ENCODE data around the gene PRKCA.
A peak's percentile ranks its signal among the peaks of the same experiment; 100 is the strongest.
"Not testable (repeated sequence)": the region's sequence is repeated elsewhere in the genome, so short reads cannot be mapped to it uniquely, and the experiment has no call there.

The PRKCA gene

DNA sequence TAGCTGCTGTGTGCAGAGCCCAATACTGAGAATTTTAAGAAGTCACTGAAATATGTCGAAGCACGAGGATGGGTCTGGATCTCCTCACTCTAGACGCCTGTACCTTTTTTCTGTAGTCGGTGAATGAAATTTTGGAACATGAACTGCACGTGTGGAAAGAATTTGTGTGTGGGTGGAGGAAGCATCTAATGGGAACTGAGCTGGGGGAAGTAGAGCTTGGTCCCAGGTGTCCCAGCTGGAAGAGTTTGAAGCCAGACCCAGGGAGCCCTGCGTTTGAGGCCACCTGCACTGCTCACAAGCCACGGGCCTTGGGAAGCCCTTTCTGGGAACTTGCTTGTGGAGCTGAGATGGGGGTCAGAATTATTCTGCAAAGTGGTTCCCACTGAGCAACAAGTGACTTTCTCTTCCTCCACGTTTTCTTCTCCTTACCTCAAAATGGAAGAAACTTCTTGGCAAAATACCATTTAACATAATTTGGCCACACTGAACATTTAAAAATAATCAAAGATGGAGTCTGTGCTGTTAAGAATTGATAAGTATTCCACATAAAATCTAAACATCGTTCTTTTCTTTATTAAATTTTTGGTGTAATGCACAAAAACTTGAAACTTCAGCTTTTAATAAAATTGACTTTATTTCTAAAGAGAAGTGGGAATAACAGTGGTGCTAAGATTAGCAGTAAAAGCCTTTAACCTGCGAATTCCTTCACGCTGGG lies 163.8 kb downstream of the PRKCA start:
- DNase-seq (ENCODE audit: low spot score): no peak

DNA sequence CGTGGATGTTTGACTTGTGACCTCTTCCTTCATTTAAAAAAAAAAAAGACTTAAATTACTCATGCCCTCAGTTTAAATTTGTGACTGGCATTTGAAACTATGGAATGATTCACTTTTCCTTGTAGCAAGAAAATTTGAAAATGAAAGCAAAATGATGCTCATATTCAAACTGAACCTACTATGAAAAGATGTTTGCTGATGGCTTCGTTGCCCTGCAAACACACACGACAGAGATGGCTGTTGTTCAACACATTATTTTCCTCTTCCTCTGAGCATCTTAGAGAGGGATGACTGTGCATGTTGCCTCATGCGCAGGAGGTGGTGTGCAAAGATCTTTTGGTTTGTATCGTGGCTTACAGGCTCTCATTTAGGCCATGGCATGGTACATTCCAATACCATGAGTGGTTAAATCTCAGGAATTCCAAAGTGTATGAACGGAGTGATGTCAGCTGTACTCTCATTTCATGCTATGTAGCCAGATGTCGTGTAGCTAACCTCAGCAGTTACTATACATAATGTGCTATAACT lies 164.5 kb downstream of the PRKCA start:
- no peak for DNase-seq (ENCODE audit: low spot score)

DNA sequence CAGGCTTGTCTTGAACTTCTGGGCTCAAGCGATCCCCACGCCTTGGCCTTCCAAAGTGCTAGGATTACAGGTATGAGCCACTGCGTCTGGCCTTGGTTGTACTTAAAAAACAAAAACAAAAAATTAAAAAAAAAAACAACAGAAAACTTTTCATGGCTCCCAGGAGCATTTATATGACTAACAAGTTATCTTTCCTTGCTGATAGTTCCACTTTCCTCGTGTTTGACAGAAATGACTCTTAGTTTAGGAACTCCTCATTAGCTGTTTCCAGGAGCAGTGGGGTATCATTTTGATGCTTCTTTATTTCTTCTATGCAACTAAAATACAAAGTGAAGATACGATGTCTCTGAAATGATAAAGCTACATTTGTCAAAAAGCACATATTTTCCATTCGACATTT lies 165.4 kb downstream of the PRKCA start:
- DNase-seq (ENCODE audit: low spot score): no peak

DNA sequence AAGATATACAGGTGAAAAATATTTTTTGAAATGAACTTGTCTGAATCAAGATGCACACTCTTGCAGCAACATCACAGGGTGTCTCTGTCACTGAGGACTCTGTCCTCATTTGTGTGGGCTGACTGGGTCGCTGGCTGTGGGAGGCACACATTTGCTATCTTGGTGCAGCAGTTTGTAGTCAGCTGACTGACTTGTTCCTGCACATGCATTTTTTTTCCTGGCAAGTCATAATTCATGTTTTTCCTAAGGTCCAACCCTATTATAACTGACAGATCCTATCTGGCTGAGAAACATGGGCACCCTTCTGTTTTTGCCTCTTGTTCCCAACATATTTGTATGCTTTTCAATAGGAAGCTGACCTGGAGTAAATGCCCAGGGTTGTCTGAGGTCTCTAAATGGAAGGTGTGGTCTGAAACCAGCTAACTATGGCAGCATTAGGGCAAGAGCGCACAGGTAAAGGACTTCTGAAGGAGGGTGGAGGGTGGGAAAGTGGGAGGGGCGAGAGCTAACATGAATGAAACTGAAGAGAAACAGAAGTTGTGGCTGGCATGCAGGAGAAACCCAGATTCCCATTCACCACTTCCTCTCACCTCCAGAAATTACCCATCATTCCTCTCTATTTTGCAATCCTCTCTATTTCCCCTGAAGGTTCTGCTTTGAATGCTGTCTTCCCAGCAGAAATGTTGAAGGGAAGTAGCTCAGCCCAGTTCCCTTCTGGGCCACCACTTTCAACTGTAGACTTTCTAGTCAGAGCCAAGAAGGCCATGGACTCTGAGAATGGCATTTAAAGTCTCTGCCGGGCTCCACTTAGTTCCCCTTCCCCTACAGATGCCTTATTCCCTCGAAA lies 166.1 kb downstream of the PRKCA start:
- DNase-seq (ENCODE audit: low spot score): peak; percentile 19

DNA sequence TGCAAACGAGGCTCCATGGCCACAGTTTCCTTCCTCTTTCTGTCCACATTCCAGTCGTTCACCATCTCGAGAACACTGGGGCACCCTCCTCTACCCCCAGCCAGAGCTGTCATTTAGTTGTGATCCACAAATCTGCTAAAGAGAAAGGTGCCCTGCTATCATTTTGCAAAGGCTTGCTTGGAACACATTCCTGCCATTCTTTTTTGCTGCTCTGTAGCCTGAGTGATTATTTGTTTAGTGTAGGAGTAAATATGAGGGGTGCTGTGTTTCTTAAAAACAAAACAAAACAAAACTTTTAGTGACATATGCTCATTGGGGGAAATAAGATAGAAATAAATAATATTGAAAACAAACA lies 166.7 kb downstream of the PRKCA start:
- no peak for DNase-seq (ENCODE audit: low spot score)

DNA sequence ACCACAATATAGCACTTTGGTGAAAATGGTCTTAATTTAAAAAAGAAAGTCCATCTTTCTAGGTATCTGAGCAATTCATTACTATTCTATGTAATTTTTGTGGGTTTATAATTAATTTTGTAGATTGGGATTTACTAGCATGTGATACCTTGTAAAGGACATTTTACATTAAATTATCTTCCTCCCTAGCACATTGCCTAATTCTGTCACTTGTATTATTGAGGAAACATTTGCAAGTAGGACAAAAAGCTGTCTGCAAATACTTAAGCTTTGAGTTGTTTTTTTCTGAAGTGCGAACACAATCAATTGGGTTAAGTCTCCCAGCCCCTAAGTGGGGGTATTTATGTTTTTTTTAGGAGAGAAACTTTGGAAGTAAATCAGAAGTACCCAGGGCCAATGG lies 167.0 kb downstream of the PRKCA start:
- DNase-seq (ENCODE audit: low spot score): no peak

DNA sequence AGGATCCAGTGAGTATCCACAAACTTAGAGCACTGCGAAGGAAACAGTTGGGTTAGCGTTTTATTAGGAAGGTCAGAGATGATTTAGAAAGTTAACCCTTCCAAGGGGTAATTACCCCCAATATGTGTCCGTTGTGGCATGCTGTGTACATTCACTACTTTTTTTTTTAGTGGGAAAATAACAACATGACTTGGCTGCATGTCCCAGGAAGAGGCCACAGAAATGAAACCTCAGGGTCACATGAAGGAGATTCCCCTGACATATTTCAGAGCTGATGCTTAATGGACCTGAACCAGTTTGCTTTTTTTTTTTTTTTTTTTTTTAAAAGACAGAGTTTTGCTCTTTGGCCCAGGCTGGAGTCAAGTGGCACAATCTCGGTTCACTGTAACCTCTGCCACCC lies 167.5 kb downstream of the PRKCA start:
- DNase-seq (ENCODE audit: low spot score): peak; percentile 14

DNA sequence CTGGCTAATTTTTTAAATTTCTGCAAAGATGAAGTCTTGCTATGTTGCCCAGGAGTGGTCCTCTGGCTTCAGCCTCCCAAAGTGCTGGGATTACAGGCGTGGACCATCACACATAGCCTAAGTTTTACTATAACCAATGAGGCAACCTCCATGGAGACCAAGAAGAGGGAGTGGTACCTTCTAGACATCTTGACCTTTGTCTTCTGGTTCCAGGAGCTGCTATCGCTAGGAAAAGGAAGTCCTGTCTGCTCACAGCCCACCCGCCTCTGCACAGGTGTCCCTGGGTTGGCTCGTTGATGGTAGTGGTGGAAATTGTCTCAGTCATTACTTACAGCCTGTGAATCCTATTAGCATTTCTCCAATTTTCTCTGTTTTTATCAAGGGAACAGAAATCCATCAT lies 169.7 kb downstream of the PRKCA start:
- DNase-seq (ENCODE audit: low spot score): no peak

DNA sequence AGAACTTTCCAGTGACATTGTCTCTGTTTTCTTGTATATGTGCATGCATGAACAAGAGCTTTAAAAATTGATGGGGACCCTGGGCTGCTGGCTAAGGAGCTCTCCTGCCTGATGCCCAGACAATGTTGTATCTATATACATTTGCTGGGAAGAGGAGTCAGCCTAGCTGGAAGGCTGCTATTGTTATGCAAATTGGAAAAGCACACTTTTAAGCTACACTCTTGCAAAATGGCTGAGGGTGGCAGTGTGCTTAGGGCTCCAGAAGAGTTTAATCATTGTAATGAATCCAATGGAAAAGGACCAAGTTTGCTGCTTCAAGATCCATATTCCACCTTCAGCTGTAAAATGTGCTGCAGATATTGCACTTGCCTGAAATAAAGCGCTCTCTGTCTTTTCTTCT lies 171.8 kb downstream of the PRKCA start:
- DNase-seq (ENCODE audit: low spot score): no peak

DNA sequence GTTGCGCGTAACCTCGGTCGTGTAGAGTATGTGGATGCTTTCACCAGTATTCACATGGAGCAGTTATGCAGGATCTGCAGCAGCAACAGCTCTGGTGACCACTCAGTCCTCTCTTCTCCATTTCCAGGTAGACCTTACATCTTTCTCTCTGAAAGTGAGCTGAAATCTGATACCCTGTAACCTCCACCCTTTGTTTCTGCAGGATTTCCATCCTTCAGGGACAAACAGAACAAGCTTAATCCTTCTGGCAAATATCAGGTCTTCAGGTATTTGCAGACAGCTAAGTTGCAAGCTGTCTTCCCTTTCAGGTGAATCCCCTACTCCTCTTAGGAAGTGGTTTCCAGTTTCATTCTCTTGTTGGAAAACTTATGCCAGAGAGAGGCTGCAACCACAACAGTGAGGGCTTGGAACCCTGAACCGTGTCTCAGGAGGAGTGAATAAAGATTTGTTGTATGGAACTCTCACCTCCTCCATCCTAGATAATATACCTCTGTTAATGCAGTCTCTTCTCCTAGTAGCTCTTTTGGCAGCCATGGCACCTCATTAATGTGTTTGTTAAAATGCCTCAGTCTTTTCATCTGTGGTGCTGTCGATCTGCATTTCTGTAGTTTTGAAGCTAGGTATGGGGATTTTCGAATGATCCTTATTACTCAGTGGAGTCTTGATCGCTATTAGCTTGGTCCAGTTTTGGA lies 172.5 kb downstream of the PRKCA start:
- no peak for DNase-seq (ENCODE audit: low spot score)

DNA sequence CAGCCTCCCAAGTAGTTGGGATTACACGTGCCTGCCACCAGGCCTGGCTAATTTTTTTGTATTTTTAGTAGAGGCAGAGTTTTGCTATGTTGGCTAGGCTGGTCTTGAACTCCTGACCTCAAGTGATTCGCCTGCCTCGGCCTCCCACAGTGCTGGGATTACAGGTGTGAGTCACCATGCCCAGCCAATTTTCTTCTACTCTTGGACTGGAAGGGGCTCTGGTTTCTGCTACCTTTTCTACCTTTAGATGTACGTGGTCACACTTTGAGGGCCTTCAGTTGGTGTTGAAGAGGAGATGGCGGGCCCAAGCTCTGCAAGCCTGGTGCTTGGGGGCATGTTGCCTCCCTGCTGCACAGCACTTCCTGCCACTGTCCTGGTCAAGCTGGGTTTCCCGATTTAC lies 173.6 kb downstream of the PRKCA start:
- no peak for DNase-seq (ENCODE audit: low spot score)

DNA sequence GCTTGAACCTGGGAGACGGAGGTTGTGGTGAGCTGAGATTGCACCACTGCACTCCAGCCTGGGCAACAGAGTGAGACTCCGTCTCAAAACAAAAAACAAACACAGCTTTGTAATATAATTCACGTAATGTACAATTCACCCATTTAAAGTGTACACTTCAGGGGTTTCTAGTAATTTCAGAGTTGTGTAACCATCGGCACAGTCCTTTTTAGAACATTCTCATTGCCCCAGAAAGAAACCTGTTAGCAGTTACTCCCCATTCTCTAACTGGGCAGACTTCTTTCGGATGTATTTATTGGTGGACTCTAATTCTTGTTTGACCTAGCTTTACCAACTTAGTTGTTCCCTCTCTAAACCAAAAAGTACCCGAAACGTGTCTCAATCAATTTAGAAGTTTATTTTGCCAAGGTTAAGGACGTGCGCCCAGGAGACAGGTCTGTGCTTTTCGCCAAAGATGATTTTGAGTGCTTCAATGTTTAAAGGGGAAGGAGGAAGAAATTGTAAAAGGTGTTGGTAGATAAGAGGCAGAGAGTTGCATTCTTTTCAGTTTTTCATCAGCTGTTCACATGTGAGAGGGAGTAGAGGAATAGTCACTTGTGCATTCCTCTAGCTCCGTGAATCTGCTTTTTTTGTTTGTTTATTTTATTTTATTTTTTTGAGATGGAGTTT lies 175.3 kb downstream of the PRKCA start:
- no peak for DNase-seq (ENCODE audit: low spot score)

DNA sequence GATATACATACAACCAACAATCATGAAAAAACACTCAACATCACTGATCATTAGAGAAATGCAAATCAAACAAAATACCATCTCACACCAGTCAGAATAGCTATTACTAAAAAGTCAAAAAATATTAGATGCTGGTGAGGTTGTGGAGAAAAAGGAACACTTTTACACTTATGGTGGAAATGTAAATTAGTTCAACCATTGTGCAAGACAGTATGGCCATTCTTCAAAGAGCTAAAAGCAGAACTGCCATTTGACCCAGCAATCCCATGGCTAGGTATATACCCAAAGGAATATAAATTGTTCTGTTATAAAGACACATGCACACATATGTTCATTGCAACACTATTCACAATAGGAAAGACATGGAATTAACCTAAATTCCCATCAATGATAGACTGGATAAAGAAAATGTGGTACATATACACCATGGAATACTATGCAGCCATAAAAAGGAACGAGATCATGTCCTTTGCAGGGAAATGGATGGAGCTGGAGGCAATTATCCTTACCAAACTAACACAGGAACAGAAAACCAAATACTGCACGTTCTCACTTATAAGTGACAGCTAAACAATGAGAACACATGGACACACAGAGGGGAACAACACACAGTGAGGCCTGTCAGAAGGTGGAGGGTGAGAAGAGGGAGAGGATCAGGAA lies 176.9 kb downstream of the PRKCA start:
- DNase-seq (ENCODE audit: low spot score): not testable (repeated sequence)

DNA sequence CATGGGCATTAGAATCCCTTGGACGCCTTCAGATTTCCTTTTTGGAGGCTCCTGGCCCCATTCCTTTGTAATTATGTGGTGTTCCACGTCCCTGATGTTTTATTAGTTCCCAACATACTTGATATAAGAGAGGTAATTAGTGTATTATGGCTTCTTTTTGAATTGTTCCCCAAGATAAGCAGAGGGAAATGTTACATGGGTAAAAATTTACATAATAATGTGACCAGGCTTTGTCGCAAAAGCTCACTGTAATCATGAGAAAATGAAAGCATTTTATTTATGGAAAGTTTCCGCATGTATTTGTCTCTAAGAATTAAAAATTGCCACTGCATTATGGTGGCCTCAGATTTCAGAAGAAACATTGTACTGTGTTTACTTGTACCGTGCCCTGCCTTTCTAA lies 177.8 kb downstream of the PRKCA start:
- DNase-seq (ENCODE audit: low spot score): no peak

DNA sequence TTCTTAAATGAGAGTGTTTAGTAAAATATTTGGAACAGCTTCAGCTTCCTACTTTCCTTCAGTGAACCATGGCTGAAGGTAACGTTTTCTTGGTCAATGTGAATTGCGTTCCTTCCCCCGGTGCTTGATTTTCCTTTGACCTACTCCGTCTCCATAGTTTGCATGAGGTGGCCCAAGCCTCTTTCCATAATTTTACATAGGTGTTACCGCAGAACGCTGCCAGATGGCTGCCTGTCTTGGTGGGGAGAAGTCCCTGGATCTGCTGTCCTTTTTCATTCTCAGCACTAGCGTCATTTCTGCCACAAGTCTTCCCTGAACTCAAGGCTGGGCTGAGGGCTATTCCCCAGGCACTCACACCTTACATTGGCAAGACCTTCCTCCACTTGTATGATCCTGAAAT lies 178.4 kb downstream of the PRKCA start:
- DNase-seq (ENCODE audit: low spot score): no peak

DNA sequence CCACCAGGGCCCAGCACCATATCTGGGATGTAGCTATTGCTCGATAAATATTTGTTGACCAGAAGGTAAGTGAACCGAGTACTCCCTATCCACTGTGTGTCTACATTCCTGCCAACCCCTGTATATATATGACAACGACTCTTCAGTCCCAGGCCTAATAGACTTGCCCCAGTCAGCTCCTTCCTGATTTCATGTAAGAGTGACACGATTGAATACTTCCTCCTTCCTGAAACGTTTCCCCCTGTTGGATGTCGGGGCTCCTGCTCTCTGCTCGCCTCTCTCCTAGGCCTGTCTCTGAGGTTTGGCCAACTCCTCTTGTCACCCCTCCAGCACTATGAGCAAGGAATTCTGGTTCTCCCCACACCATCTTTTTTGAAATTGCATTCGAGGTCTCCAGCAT lies 178.9 kb downstream of the PRKCA start:
- no peak for DNase-seq (ENCODE audit: low spot score)

DNA sequence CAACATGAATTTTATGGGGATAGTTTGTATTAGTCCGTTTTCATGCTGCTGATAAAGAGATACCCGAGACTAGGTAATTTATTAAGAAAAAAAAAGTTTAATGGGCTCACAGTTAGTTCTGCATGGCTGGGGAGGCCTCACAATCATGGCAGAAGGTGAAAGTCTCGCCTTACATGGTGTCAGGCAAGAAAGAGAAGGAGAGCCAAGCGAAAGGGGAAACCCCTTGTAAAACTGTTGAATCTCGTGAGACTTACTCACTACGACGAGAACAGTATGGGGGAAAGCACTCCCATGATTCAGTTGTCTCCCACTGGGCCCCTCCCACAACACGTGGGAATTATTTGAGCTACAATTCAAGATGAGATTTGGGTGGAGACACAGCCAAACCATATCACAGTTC lies 181.5 kb downstream of the PRKCA start:
- no peak for DNase-seq (ENCODE audit: low spot score)

DNA sequence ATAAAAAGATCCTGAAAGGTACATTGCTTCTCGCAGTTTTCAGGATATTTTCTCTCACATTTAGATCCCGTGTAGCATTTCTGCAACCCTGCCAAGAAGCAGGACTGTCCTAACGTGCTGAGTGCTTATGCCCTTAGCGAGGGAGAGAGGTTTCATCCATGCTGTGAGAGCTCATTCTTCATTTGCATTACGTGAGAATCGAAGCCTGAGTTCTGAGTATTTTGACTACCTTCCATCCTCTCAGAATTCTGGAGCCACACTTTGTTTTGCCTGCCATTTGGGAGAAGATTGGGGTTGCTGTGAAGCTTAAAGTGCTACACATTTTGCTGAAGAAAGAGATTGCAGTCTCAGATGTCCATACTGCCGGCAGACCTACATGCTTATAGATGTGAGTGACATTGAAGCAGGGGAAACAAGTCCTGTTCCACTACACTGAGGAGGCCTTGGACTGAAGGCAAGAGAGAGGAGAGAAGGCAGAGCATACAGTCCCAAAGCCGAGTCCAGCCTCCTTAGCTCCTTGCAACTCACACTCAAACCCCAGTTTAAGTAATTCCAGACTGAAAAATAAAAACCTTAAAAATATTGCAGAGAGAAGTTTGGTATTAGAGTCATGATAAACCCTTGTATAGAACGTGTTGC lies 183.0 kb downstream of the PRKCA start:
- DNase-seq (ENCODE audit: low spot score): no peak

DNA sequence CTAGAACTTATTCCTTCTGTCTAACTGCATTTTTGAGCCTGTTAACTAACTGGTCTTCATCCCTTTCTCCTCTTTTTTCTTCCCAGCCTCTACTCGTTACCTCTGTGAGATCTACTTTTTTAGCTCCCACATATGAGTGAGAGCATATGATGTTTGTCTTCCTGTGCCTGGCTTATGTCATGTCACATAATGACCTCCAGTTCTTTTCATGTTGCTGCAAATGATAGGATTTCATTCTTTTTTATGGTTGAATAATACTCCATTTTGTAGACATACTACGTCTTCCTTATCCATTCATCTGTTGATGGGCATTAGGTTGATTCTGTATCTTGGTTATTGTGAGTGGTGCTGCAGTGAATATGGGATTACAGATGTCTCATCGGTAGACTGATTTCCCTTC lies 184.7 kb downstream of the PRKCA start:
- no peak for DNase-seq (ENCODE audit: low spot score)

DNA sequence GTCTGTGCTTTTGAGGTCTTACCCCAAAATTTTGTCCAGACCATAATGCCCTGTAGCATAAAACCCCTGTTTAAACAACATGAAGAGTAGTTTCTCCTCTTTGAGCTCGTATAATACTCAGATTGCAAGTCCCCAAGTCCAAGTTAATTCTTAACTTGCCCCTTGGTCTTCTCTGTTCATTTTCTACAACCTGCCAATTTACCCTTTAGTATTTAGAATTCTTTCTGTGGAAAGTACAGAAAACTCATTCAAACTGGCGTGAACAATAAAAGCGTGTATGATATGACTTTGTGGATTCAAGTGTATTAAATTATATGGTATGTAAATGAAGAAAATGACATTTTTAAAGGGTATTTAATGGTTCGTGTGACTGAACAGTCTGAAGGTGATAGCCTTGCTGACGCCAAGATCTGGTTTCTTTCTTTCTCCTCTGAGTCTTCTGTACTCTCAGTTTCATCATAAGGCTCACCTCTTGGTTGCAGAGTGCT lies 185.6 kb downstream of the PRKCA start:
- DNase-seq (ENCODE audit: low spot score): no peak

DNA sequence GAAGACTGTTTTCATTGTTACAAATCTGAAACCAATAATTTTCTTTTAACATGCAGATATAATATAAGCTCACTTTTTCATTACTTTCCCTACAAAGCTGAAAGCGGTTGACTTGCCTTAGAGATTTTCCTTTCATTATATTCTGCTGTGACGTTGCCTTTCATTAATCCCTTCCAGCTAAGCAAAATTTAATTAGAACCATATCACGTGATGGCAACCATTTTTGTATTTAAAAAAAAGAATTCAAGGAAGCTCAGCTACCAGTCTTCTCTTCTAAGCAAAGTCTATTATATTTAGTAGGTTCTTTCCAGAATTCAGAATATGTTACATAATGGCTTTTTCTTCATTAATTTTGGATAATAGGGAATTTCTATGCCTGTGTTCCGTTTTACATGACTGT lies 186.5 kb downstream of the PRKCA start:
- DNase-seq (ENCODE audit: low spot score): no peak

Data from NAMALWA (cell line).